GM21526 (cell line): ENCODE measurements around the gene HK3.
"Not testable (repeated sequence)": the region's sequence is repeated elsewhere in the genome, so short reads cannot be mapped to it uniquely, and the experiment has no call there.

ENCODE experiments used
- ATAC-seq: cut with Tn5 transposase; IDR thresholded peaks from one replicate; pipeline ENCODE4 v1.9.1; 2021; ENCODE audit warnings: moderate library complexity; ENCODE audit not compliant: unreplicated experiment, low FRiP score

The HK3 gene

DNA sequence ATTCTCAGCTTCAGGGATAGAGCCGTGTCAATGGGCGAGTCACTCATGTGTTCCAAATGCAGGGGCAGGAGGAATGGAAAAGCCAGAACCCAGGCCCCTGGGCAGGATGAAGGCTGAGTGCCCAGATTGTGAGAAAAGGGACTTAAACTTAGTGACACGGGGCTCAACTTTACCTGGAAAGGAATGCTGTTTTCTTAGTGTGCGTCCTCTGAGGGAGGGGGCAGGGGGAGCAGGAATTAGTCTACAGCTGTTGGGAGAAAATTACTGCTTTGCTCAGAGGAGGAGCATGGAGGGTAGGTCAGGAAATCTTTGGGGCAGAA is 14.6 kb downstream of the HK3 start:
- ATAC-seq = no peak

DNA sequence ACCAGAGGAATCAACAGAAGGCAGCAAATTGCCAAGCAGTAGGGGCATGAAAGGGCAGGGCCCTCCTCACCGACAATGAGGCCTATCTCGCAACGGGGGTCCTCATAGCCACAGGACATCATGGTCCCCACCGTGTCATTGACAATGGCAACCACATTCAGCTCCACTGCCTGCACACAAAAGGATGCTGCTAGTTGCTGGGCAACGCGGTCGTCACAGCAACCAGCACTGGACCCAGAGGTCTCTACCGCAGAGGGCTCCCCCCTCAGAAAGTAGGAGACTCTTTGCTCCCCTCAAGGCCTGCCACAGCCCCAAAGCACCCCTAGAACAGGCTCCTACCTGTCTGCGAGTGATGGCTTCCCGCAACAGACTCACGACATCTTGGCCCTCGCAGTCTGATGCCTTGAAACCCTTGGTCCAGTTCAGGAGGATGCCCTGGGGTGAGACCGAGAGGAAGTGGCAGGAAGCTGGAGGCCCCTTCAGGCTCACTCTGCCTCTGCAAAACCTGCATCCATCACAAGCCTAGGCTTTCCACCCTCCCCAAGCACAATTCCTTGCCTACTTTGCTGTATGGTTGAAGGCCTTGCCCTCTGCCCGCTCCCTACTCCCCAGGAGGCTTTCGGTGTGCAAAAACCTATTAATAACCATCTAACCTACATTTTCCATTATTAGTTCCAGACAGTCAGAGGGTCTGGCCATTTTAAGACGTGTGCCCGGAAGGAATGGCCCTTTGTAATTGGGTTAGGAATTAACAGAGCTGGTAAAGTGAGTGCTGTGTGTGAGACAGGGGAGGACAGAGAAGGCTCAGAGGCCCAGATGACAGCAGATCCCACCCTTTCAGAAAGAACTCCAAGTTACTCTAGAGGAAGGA is 15.2 kb downstream of the HK3 start:
- ATAC-seq = no peak

DNA sequence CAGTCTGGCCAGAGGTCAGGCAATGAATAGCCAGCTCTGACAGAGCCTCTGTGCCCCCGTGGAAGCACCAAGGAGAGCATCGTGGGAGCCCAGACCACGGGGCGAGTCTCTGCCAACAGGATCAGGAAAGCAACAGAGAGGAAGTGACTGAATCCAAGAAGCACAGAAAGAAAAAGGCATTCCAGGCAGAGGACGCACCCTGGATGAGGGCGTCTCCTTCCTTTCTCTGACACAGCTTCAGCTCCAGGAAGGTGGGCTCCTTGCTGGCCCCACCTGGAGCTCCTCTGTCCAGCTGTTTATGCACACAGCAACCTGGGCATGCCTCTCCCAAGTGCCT is 16.6 kb downstream of the HK3 start:
- no peak for ATAC-seq

DNA sequence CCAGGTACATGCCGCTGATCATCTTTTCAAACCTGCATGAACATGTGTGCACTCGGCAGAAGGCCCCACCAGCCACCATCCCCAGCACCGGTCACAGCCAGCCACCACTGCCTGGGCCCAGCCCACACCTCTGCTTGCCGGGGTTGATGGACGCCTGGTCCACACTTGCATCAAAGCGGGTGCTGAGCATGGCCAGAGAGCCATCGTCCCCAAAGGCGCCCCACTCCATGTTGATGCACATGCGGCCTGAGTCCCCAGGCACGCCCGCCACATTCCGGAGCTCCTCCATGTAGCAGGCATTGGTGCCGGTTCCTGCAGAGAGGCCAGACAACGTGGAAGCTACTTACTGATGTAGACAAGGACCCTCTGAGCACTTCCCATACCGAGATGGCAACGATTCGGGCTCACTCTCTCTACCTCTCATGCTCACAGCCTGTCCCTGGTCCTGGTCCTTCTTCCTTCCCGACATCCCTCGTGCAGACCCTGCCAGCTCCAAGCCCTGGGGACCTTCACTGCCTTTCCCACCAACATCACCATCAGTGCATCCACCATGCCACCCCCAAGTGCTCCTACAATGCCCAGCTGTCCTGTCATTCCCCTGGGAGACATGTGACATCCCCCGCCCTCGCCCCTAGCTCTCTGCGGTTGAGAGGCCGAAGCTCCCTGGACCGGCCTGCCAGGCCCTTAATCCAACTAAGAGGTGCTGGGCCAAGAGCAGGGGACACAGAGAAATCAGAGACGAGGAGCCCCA is 17.2 kb downstream of the HK3 start:
- ATAC-seq = no peak

DNA sequence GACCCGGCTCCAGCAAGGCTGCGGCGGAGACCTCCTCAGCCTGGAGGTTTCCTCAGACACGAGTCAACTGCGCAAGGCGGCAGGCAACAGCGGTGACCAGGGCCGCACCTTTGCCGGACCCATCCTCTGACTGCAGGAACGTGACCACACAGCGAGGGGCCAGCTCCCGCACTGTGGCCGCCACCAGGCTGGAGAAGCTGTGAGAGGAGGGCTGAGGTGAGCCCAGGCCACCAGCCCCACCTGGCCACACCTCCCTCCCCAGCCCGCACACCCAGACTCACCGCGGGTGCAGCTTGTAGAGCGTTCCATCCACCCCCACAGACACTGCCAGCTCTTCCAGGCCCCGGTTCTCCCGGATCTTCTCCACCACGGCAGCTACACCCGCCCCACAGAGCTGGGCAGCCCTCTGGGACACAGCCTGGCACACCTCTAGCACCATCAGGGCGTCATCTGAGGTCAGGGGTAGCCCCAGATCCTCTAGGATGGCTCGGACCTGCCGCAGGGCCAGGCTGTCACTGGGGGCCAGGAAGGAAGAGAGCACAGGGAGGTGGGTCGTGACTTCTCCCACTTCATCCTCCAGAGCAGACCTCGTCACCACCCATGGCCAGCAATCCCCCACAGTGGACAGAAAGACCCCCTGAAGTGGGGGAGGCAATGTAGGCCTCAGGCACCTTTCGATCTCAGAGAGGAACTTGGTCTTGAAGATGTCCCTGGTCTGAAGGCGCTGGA is 18.0 kb downstream of the HK3 start:
- ATAC-seq = no peak

DNA sequence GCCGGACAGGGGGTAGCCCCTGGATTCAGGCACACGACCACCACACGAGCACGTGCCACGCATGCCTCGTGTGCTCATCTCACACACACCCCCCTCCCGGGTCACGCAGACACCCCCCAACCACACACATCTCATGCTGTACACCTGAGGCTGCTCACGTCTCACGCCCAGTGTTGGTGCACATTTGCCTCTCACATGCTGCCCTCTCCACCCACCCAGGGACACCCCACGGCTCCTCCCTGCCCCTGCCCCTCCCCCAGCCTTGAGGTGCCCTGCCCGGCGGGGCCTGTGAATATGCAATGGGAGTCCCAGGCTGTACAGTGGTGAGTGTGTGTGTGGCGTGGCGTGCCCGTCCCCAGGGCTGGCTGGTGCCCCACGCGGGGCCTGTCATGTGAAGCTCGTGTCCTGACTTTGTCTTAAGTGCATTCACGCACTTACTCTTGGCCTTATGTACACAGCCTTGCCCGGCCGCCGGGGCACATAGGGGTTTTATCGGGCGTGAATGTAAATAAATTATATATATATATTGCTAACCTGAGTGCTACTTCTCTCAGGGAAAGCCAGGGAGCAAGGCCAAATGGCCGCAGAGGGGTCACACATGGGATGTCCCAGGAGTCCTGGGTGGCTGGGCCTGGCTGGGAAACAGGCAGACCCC is 18.7 kb downstream of the HK3 start:
- ATAC-seq = no peak

DNA sequence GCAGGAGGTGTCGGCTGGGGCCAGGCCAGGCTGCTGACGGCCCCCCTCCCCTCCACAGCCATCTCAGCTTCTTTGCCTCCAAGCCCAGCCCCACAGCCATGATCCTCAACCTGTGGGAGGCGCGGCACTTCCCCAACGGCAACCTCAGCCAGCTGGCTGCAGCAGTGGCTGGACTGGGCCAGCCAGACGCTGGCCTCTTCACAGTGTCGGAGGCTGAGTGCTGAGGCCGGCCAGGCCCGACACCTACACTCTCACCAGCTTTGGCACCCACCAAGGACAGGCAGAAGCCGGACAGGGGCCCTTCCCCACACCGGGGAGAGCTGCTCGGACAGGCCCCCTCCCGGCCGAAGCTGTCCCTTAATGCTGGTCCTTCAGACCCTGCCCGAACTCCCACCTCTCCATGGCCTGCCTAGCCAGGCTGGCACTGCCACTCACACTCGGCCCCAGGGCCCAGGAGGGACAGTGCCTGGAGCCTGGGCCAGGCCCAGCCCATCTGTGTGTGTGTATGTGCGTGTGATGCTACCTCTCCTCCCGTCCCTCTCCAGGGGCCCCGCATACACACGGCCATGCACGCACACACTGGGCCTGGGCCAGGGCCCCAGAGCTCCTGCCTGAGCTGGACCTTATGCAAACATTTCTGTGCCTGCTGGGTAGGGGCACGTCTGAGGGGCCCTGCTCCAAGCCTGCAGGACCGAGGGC is 19.3 kb downstream of the HK3 start:
- no peak for ATAC-seq

DNA sequence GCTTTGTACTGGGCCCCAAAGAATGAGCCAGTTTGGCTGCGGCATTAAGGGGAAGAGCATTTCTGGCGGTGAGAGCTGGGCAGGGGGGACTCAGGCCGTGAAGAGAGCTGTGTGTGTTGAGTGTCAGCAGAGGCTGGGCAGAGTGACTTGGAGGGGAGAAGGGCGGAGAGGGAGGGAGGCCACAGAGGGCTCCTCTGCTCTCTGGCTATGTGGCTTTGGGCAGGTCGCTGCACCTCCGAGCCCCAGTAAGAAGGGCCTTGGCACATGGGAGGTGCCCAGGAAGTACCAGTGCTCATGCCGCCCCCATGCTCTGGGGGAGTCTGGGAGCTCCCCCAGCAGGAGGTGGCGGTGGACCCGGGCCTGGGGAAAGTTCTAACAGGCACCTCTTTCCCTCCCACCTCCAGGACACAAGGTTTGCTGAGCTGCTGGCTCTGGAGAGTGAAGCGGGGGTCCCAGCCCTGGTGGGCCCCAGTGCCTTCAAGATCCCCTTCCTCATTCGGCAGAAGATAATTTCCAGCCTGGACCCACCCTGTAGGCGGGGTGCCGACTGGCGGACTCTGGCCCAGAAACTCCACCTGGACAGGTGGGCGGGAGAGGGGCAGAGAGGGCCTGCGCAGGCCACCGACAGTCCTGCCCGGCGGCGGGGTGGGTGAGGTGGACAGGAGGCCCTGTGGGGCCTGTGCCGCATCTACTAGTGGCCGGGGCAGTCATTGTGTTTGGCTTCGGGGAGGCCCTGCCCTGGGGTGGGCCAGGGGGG is 20.1 kb downstream of the HK3 start:
- ATAC-seq = no peak

DNA sequence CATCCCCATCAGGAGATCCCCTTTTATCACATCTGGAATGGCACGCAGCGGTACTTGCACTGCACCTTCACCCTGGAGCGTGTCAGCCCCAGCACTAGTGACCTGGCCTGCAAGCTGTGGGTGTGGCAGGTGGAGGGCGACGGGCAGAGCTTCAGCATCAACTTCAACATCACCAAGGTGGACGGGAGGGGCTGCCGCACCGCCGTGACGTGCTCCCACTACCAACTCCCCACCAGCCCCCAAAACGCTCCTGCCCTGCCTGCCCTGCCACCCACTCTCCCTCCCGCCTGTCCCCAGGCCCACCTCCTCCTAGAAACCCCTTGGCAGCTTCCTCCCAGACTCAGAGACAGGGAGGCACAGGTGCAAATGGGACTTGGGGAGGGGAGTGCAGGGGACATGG is 20.7 kb downstream of the HK3 start:
- ATAC-seq = no peak

DNA sequence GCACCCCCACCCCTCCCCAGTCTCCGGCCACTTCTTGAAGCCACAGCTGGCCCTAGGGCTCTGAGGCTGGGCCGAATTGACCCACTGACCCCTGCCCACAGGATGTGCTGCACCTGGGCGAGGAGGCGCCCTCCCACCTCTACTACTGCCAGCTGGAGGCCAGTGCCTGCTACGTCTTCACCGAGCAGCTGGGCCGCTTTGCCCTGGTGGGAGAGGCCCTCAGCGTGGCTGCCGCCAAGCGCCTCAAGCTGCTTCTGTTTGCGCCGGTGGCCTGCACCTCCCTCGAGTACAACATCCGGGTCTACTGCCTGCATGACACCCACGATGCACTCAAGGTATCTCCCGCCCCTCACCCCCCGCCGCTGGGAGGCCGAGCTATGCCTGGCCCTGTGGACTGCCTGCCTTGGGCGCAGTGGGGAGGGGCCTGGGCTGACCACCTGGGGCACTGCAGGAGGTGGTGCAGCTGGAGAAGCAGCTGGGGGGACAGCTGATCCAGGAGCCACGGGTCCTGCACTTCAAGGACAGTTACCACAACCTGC is 21.3 kb downstream of the HK3 start:
- ATAC-seq = no peak

DNA sequence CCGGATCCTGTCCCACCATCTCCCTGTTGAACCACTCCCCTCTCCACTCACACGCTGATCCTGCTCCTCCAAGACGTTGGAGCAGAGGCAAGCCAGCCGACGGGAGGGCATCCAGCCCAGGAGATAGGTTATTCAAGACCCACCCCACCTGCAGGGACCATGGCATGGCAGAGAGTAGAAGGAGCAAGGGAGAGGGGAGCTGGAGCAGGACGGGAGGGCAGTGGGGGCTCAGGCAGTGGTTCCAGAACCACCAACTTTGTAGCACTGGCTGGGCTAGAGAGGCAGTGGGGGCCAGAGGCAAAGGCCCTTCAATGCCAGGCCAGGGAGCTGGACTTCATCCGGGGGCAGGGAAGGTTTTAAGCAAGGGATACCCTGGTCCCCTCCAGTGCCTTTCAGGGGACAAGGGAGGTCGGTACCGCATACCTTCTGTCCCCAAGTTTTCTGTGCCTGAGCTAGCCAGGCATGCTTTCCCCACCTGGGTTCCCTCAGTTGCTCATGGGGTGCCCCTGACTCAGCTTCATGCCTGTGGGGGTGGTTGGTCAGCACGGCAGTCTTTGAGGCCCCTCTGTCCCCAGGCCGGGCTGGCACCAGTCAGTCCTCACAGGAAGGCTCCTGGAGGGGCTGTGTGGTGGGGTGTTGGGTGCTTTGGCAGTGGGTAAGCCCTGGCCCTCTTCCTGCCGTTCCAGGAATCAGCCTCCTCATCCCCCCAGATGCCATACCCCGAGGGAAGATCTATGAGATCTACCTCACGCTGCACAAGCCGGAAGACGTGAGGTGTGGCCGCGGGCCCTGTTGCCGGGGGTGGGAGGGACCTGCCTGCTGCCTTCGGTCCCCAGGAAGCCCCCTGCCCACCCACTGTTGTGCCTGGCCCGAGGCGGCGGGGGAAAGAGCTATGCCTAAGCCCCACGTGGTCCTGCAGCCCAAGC is 22.4 kb downstream of the HK3 start:
- ATAC-seq = no peak

DNA sequence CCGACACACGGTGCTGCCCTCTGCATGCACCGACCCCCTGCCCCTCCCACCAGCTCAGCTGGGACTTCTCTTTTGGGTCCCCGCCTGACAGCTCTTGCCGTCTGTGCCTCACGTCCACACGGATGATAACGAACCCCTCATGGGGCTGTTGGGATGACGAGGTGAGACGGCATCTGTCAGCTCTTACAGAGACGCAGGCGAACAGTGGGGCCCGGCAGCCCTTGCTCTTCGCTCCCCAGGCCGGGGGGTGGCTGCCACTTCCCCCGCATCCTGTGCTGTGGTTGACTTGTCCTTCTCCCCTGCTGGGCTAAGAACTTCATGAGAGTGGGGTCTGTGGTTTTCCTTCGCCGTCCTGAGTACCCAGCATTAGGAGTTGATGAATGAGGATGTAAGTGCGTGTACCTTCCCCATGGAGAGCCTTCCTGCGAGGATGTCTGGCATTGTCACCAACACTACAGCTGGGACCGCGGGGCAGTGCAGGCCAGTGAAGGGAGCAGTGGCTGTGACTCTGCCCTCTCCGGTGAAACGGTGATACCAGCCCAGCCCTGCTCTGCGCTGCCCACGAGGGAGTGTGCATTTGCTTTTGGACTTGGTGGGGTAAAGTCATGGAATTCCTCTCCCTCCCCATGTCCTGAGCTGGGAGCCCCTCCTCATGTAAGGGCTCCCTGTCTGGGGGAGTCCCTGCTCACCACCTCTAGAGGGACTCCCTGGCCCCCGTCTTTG is 23.2 kb downstream of the HK3 start:
- no peak for ATAC-seq

DNA sequence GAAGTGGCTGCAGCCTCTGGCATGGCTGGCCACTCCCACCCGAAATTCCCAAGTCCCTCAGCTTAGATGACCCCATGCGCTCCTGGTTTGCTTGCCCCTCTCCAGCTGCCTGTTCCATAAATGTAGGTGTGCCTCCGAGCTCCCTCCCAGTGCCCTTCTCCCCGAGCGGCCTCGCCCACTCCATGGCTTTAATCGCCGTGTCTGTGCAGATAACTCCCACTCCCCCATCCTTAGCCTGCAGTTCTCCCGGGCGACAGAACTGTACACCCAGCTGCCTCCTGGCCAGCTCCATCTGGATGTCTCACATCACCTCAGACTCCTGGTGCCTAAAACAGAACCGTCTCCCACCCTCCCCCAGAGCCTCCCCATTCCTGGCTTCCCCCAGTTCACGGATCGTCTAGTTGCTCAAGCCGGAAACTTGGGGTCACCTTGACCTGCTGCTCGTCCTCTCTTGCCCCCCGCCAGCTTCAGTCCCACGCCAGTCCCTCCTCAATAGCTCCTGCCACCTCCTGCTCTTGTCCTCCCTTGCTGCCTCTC is 24.1 kb downstream of the HK3 start:
- no peak for ATAC-seq

DNA sequence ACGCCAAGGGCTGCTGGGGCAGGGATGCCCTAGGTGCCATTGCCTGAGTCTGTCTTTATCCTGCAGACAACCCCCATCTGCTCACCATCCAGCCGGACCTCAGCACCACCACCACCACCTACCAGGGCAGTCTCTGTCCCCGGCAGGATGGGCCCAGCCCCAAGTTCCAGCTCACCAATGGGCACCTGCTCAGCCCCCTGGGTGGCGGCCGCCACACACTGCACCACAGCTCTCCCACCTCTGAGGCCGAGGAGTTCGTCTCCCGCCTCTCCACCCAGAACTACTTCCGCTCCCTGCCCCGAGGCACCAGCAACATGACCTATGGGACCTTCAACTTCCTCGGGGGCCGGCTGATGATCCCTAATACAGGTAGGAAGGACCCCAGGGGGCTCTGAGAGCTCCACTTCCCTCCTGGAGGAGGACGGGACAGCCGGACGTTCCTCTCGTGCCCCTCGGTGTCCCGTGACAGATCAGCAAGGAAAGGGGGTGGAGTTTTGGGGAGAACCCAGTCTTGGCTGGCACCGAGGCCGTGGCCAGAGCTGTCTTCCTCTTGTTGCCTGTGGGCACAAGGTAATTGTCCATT is 24.9 kb downstream of the HK3 start:
- ATAC-seq = no peak

DNA sequence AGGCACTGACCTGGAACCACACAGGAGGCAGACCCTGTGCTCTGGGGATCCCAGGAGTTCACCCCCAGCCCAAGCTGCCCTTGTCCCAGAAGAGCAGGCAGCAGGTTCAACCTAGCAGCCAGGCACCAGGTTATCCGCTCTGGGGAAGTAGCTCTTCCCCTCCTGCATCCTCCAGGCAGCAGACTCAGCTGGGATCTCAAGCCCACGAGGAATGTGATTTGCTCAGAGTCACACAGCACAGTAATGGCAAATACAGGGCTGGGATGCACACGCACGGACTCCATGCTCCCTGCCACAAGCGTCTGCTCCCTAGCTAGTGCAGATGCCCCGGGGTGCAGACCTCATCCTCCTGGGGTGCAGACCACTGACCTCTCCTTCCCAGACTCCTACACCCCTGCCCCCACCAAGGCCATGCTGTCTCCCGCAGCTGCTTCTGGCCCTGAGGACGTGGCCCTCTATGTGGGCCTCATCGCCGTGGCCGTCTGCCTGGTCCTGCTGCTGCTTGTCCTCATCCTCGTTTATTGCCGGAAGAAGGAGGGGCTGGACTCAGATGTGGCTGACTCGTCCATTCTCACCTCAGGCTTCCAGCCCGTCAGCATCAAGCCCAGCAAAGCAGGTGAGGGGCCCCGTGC is 25.5 kb downstream of the HK3 start:
- ATAC-seq = no peak

DNA sequence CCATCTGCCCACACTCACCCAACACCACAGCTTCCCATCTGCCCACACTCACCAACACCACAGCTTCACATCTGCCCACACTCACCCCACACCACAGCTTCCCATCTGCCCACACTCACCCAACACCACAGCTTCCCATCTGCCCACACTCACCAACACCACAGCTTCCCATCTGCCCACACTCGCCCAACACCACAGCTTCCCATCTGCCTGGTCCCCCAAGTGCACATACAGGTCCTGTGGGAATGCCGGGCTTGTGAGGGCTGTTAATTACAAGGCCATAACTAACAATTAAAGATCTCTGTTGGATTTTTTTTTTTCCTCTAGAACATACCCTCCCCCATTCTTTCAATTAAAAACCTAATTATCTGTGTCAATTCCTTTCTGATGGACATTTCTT is 26.1 kb downstream of the HK3 start:
- ATAC-seq = not testable (repeated sequence)

DNA sequence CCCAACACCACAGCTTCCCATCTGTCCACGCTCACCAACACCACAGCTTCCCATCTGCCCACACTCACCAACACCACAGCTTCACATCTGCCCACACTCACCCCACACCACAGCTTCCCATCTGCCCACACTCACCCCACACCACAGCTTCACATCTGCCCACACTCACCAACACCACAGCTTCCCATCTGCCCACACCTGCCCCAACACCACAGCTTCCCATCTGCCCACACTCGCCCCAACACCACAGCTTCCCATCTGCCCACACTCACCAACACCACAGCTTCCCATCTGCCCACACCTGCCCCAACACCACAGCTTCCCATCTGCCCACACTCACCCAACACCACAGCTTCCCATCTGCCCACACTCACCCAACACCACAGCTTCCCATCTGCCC is 26.6 kb downstream of the HK3 start:
- ATAC-seq = not testable (repeated sequence)
